ENCODE results near the gene BRD4.

GRCh38 chr19:15284091-15284490, 48.2 kb downstream of the BRD4 start:
- TF ChIP-seq CTCF (IDR thresholded peaks at IDR 0.05), result no peak
- no peak for TF ChIP-seq POLR2A (IDR thresholded peaks at IDR 0.05)
